GOT3 (cell line): ENCODE data around the gene MACROD2.
"Not testable (repeated sequence)": the region's sequence is repeated elsewhere in the genome, so short reads cannot be mapped to it uniquely, and the experiment has no call there.

Source experiments
- DNase-seq: peaks from one replicate; lab custom pipeline; 2025; ENCODE audit warnings: mixed read lengths; lab: John Stamatoyannopoulos, UW

Gene MACROD2

DNA sequence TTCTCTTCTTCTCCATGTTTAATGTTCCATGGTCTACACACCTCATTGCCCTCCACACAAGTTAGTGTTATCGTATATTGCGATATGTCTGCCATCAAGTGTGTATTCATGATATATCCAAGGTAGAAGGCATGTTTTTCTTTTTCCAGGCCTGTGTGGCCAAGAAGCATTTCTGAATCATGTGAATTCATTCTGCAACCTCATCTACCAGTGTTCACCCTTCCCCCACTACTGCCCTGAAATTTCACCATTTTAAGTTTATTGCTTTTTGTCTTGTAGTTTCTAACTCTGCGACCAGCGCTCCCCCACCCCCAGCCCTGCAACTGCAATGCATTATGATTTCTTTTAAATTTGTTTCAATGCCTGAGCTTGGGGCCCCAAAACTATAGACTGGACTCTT, 960.1 kb downstream of the MACROD2 start:
- DNase-seq = no peak

GRCh38 chr20:14956026-14956425, 960.7 kb downstream of the MACROD2 start:
- DNase-seq = no peak

DNA sequence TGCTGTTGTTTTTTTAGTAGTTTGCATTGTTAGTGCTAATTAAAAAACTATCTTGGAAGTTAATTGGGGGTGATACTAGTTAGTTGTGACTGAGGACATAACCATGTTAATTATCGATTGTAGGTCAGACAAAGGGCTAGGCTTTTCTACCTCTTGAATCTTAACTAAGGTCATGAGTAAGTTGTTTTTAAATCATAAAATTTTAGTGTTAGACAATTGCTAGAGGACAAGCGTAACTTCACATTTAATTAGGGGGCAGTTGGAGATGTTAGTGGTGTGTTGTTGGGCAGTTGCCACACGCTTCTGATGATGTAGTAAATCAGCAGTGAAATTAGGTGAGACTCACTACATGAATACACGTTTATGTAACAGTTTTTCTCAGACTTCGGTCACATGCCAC, 961.2 kb downstream of the MACROD2 start:
- no peak for DNase-seq

GRCh38 chr20:14957402-14957801, 962.1 kb downstream of the MACROD2 start:
- no peak for DNase-seq

DNA sequence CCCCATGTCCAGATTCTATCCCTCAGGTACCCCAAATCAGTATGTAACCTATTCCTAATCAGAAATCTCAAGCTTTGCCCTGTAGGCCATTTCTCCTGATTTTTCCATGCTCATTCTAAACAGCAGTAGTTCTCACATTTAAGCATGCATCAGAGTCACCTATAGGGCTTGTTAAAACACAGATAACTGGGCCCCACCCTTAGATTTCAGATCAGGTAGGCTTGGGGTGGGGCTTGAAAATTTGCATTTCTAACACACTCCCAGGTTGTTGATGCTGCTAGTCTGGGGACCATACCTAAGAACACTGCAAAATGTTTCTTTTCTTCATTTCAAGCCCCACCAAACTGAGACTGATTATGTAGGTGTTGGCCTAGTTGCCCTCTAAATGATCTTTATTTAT, 963.3 kb downstream of the MACROD2 start:
- DNase-seq = no peak

- no peak for DNase-seq
These were observed 964.5 kb downstream of the MACROD2 start for GRCh38 chr20:14959506-14960475.

- no peak for DNase-seq
These were observed 965.5 kb downstream of the MACROD2 start for GRCh38 chr20:14960831-14961230.

GRCh38 chr20:14963262-14963663, 967.9 kb downstream of the MACROD2 start:
- DNase-seq = no peak

GRCh38 chr20:14966203-14966602, 970.9 kb downstream of the MACROD2 start:
- no peak for DNase-seq

DNA sequence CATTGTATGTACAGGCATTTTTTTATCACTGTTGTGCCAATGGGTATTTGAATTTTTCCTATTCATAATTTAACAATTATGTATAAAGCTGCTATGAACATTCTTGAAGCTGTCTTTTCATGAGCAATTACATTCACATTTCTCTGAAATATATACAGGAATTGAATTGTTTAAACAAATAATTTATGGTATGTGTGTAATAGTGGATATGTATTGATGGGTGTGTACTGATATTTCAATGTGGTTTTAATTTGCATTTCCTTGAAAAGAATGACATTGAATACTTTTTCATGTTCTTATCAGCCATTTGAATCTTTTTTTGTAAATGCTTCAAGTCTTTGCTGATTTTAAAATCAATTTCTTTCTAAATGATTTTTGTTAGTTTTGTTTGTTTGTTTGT, 971.5 kb downstream of the MACROD2 start:
- DNase-seq = no peak

DNA sequence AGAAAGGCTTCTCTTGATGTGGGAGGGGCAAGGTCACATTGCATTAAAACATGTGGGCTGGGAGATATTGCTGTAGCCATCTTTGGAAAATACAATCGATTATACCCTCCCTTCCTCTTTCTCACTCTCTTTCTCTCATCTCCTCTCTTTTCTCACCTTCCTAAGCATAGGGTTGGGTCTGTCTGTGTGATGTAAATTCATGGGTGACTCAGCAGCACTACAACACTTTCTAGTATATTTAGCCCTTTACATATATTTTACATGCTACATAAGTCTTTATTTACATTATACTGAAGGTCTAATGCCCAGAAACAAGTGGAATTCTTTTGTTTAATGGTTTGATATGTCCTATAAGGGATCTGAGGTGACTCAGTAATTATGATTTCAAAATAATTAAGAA, 976.9 kb downstream of the MACROD2 start:
- no peak for DNase-seq

GRCh38 chr20:14972690-14973089, 977.4 kb downstream of the MACROD2 start:
- no peak for DNase-seq

DNA sequence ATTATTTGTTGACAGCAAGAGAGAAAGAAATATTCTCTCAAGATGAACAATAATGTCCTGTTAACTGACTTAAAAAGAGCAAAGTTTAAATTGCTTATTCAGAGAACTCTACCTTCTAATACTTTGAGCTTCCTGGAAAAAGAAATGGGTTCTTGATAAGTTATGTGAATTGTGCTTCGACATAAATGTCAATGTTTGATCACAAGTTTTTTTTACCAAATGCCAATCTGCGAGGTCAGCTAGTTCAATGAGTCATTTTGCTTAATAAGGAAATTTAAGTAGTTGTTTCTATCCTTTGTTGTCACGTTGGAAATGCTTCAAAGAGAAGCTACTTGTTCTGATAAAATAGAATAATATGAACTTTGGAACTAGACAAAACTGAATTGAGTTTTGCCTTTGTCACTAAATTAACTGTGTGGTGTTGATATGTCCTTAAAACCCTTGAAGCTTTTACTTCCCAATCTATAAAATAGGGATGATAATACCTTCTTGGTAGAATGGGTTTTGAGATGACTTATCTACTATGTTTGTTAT, 984.2 kb downstream of the MACROD2 start:
- no peak for DNase-seq

- DNase-seq = not testable (repeated sequence)
These were observed 986.2 kb downstream of the MACROD2 start for GRCh38 chr20:14981486-14981885.

DNA sequence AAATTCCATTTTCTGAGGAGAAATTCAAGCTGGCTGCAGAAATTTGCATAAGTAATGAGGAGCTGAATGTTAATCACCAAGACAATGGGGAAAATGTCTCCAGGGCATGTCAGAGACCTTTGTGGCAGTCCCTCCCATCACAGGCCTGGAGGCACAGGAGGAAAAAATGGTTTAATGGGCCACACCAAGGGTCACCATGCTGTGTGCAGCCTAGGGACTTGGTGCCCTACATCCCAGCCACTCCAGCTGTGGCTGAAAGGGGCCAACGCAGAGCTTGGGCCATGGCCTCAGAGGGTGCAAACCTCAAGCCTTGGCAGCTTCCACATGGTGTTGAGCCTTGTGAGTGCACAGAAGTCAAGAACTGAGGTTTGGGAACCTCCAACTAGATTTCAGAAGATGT, 987.0 kb downstream of the MACROD2 start:
- DNase-seq = not testable (repeated sequence)

DNA sequence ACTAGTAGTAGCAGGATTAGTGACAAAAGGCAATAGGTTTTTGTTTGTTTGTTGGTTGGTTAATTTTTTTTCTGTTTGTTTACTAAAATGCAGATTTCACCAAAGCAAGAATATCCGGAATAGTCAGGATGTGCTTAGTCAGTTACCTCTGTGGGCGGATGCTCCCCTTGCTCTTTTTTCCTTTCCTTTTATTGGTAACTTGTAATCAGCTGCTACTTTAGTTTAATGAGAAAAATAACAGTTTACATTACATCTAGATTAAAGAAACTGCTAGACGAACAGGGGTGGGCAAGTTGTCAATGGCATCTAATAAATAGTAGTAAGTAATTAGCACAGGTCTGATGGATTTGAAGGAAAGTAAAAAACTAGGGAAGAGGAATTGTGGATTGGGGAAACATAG, 989.0 kb downstream of the MACROD2 start:
- DNase-seq = no peak

- DNase-seq = no peak
These were observed 989.7 kb downstream of the MACROD2 start for GRCh38 chr20:14984768-14985622.

DNA sequence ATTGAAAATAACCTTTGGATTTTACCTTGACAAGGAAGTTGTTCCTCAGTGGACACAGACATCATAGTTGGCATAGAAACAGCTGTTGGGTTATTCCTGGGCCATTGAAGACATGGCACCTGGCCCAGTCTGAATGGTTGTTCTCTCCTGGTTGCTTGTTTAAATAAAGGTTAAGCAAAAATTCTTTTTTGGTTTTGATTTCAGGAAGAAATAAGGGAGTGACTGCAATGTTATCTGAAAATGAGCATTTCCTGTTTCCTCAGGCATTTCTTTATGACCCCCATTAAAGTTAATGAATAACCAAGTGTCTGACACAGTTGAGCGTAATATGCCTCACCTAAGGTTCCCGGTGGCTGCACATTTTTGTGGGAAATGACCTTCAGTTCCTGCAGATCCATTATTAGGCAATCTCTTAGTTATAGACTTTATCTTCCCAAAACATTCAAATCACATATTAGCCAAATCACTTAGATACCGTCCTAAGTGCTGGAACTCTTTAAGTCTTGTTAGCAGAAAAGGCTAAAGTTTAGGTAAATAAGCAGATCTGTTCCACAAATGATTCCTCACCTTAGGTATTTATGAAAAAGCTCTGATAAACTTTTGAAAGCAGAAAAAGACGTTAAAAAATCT, 990.8 kb downstream of the MACROD2 start:
- no peak for DNase-seq

DNA sequence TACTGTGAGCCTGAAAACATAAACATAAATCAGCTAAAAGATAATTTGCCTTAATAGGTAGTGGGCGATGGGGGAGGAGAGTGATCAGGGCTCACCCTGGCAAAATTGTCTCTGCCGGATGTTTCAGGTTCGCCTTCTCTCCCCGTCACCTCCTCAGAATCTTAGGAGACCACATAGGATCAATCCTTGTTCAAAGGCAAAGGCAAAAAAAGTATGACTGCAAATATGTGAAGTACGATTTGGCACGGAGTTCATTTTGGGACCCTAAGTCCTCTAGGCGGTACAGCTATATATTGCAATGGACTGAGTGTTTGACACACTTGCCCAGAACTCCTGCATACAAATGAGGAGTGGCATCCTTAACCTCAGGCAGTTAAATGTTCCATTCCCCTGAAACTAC, 991.3 kb downstream of the MACROD2 start:
- no peak for DNase-seq

- DNase-seq = no peak
These were observed 994.4 kb downstream of the MACROD2 start for GRCh38 chr20:14989535-14990290.

DNA sequence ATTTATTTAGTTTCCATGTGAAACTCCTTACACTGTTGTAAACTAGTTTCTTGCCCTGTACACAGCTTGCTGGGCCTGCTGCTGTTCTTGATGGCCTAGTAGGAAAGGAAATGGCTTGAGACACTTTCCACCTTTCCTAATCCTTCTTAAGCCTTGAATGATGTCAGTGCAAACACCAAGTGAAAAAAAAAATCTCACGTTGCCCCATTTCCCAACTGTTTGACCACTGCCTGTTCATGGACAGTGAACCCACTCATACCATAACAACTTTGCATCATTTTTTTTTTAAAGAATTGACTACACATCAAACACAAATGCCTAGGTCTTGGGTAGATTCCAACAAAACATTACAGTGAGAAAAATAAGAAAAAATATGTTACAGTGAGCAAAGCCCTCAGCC, 995.7 kb downstream of the MACROD2 start:
- no peak for DNase-seq
